ENCODE results near the gene TP63.

Gene TP63

DNA sequence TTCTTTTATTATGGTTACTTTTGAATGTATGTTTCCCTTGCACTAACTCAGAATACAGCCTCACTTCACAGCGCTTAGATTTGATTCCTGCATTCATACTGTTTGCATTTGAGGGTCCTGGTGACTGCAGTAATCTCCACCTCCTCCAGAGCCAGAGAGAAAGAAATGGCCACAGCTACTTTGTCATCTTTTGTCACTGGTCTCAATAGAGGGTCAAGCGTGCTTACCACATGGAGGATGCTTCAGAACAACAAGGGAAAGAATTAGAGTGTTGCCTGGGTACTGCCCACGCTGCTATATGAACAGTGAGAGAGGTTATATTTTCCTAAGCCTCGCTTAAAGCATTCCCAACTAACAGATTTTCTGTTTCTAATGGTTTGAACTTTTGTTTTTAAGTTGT is 190.1 kb downstream of the TP63 start:
- no peak for DNase-seq (ENCODE audit: low spot score)

DNA sequence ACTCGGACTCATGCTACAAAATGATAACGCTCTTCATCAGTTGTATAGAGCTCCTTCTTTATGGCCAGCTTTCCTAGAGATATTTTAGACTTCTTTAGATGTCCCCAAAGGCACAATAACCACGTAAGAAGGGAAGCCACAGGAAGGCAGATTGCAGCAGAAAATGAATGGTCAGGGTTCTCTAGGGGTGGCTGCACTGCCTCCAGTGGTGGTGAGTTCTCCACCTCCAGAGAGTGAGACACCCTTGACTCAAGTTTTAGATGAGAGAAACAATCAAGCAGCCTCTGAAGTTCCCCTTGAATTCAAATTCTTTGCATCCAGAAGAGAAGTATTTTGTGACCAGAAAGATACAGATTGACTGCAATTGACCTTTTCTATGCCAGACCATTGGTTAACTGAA is 191.5 kb downstream of the TP63 start:
- no peak for DNase-seq (ENCODE audit: low spot score)

DNA sequence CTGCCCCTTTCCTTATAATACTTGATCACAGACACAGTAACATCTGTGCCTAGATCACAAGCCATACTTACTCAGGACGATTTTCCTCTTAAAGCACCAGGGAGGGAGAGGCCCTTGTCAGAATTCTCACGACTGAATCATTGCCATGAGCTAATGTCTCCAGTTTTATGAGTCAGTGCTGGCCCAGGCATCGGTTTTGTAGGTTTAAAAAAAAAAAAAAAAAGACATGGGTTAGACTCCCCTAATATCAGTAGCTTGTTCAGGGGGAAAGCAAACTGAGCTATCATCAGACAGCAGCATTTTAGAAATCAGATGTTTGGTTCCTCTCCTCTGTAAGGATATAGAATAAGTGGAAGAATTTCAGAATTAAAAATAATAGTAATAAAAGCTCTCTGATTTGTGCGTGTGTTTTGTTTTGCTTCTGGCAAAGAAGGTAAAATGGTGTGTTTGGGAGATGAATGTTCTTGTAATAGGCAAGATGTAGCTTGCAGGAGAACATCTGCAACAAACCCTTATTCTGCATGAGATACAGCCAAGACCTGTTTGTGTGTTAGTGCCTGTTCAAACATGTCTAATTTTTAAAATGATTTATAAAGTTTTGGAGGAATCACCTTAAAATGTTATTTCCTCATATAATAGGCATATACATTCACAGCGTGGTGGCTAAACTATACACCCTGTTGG is 193.6 kb downstream of the TP63 start:
- DNase-seq (ENCODE audit: low spot score): no peak

DNA sequence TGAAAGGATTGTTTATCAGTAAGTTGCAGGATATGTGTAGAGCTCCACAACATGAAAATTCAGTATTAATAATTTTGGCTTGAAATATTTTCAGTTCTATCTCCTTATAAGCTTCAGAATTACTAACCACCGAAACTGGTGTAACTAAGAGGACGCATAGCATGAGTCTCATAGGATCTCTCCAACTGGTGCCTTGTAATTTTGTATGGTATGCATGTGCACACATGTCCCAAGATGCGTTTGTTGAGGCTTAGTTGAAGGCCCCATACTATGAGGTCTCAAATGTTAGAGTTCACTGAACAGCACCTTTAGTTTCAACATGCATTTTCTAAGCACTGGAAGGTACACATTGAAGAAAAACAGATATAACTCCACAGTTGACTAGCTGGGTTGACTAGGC is 195.4 kb downstream of the TP63 start:
- DNase-seq (ENCODE audit: low spot score): no peak

DNA sequence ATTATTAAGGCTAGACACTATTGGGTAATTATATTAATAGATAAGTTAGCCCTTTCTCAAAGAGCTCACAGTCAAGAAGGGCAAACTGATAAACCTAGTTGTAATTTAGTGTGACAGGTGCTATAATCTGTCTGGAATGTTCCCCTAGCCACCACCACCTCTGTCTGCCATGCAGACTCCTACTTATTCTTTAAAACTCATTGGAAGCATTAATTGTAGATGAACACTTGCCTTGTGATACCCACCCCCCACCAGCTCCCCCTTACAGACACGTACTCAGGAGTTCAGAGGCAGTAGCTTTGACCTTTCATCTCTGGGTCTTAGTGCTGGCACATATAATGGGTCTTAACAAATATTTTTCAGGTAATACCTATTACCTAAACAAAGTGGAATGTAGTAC is 195.9 kb downstream of the TP63 start:
- no peak for DNase-seq (ENCODE audit: low spot score)

DNA sequence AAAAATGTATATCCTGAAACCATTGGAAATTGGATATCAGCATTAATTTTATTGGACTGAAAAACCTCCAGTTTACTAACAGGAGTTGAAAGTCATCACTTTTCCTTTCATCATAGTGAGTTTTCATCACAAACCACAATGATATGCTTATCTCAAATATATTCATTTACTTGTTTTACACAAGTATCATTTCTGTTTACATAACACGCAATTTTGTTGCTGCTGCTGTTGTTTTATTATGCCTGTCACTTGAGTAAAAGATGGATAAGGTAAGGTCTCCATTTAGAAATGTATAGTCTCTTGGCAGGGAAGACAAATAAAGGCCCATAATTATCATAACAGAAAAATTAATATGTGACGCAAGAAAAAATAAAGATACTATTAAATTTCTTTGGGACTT is 199.2 kb downstream of the TP63 start:
- DNase-seq (ENCODE audit: low spot score): no peak

DNA sequence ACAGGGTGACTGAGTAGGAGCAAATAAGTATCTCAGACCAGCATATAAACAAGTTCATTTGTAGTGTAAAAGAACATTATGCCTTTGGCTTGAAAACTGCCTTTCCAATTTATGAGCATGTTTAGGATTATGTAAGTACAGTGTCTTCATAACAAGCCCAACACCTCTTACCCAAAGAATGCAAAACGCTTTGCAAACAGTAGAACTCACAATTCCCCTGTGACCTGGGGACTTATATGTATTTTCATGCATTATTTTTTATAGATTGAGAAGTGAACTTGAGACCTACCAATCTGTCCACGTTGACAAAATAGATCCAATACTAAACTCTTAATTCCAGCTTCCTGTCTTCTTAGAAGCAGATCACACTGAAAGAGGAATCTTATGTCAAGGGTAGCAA is 202.1 kb downstream of the TP63 start:
- no peak for DNase-seq (ENCODE audit: low spot score)

DNA sequence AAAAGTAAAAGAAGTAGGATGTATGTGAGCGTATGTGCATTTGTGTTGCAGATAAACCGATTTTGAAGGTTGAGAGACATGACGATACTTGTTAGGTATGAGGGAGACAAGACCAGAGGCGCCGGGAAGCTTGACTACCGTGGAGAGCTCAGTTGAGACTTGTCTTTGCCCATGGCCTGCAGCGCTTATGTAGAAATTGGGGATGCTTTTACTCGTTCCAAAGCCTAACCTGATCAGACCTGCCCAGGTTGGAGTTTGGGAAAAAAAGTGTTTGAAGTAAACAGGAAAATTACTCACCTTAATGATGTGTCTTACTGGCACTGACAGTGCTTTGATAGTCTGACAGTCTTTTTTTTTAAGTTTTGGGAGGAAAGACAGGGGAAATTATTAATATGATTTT is 202.8 kb downstream of the TP63 start:
- DNase-seq (ENCODE audit: low spot score): no peak

DNA sequence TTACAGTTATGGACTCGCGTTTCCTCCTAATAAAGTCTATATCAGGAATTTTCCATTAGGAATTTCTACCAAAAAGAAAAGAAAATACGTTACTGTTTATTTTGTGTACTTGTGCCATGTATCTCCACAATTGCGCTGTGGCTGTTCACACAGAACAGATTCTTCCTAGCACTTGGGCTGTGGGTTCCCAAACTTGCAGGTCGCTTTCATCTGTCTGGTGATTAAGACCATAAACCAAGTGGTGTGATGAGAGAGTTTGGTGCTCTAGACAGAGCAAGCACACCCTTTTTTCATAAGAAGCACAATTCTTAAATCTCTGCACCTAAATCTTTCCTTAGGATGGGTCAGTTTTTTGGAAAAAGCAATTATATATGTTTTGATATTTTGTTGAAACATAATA is 203.3 kb downstream of the TP63 start:
- no peak for DNase-seq (ENCODE audit: low spot score)

DNA sequence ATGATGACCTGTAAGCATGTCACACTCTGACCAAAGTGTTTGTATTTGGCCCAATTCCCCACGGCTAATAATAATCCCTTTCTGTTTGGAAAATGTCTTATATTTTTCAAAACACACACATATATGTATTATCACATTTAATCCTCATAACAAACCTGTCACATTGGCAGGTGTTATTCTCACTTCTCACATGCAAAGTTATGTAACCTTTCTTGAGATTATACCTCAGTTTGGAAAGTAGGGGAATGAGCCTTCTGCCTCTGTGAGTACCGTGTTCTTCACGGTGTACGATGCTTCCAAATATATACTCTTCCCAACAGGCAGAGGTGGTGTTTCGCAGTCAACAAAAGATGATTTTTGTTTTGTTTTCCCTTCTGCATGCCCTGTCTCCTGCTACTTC is 205.6 kb downstream of the TP63 start:
- DNase-seq (ENCODE audit: low spot score): no peak

DNA sequence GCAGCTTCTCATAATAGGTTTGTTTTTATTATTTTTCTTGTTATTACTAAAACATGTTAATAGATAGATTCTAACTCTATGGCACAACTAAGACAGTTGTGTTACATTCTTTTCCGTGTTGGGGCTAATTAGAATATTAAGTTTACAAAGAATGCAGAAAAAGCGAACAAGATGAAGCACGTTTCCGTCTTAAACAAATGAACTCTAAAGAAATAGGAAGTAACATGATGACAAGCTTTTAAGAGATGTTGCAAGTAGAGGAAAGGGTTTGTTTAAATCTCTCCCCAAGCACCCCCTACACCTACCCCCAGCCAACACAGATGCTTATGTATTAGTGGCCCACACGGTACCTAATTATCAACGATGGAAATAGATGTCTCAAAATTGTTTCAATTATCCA is 207.1 kb downstream of the TP63 start:
- no peak for DNase-seq (ENCODE audit: low spot score)

DNA sequence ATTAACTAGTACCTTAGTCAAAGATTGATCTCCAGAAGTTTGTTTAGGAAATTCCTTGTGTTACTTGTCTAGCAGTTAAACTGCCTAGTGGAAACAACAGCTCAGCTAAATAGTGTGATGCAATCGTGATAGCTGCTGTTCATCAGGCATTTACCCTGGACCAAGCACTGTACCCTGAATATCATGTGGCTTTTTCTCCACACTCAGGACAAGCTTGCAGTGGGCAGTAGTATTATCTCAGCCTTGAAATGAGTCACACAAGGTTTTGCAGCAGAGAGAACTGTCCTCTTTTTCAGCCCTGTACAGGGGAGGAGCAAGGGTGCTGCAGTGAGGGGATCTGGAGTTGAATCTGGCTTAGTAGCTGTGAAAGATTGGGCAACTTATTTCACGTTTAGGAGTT is 208.4 kb downstream of the TP63 start:
- DNase-seq (ENCODE audit: low spot score): no peak

DNA sequence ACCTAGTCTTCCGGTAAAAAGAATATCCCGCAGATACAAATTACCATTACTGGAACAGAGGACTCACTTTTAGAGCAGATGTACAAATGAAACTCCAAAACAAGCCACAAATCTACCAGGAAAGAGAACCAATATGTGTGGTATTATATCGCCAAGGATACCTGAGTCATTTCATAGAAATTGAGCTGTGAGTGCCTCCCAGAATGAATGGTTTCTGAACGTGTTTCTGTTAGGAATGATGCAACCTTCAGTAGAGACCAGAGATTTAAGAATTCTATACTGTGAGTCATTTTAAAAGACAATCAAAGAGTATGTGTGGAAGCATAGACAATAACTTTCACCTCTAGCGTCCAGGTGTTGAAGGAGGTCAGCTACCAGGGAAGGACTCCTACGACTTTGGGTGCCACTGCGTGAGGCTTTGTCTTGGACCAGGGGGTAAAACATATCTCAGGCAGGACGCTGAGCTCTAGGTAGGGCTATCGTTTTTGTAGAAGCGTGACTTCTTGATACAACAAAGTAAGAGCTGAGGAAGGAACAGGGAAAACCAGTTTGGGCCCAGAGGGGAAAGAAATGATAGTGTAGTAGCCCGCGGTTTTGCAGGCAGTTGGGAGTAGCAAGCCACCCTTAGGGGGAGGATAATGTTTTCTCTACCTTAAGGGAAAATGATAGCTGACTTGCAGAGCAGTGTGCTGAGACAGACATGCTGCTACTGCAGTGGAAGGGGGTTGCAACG is 210.4 kb downstream of the TP63 start:
- DNase-seq (ENCODE audit: low spot score): no peak

DNA sequence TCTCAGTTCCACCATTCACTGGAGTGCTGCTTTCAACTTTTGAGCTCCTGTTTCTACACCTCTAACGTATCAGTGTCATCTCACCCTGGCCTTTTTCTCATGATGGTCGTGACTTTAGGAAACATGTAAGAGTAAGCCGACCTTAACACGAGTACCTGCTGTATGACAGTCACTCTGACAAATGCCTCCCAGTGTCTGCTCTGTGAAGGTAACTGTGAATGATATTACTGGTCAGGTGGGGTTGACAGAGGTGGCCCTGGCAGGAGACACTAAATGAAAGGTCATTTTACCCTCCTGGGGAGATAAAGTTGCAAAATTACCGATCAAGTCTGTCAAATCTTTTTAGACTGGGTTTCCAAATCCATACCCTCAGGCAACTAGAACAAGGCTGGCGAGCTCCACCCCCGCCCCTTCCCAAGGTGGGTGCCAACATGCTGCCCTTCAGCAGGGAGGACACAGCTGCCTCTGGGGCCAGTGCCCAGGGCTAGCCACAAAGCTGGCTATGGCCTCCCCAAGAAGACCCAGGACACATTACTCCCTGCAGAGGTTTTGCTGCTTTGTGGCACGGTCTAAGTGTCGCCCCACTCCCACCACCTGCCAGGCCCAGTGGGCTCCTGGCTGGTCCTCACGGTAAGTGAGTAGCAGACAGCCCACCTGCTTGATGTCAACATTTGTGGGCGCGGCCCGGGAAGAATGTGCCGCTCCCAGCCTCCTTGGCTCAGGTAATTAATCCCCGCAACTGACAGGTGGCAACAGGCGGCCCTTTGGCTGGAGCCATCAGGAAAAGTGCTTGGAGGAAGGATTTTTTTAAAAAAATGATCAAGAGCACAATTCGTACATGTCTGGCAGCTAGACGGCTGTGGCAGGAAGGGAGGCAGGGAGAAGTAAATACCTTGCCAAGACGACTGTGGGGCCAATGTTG is 211.8 kb downstream of the TP63 start:
- DNase-seq (ENCODE audit: low spot score): no peak

DNA sequence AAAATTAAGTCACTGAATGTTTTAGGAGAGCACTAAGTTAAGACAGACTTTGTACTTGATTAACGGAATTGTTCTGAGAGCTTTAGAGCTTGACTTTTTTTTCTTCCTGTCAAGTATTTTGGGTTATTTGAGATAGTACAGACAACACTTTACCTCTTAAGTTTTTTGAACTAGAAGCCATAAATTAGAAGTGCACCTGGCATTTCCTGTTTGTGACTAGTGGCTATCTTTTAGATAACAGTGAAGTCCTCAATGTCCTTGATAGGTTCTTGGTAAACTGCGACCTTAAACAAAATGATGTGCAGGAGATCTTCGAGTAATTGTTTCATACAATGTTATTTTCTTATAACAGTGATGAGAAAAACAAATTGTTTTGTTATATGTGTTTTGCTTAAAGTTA is 213.9 kb downstream of the TP63 start:
- DNase-seq (ENCODE audit: low spot score): no peak

DNA sequence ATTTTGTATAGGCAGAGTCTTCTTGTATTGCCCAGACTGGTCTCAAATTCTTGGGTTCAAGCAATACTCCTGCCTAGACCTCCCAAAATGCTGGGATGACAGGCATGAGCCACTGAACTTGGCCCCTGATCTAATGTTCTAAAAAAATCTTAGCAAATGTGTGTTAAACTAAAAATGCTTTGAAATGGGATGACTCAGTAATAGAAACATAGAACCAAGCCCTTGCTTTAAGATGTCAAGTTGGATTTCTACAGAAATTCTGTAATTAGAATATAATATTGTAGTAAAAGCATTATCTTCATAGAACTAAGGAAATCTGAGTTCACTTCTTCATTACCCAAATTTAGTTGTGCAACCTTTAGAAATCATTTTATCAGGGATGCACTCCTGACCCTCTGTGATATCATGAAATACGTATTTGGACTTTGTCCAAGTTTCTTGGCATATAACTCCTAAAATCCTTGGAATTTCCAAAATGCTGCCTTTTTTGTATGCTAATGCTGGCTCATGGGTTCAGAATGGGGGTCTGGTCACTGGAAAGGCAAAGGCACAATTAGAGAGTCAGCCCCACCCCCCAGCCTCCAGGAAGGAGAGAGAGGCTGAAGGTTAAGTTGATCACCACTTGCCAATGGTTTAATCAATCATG is 217.3 kb downstream of the TP63 start:
- no peak for DNase-seq (ENCODE audit: low spot score)

DNA sequence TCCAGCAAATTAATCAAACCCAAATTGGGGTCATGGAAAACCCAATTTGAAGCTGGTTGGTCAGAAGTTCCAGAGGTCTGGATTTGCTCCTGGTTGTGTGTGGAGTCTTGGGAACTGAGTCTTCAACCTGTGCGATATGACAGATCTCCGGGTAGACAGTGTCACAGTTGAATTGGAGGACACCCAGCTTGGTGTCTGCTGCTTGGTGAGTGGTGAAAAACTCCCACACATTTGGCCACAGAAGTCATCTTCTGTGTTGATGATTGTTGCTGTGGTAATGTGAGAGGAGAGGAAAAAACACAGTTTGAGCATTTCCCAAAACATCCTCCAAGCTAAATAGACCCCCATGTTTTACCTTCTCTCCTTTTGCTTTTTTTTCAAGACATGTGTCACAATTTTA is 218.1 kb downstream of the TP63 start:
- no peak for DNase-seq (ENCODE audit: low spot score)

DNA sequence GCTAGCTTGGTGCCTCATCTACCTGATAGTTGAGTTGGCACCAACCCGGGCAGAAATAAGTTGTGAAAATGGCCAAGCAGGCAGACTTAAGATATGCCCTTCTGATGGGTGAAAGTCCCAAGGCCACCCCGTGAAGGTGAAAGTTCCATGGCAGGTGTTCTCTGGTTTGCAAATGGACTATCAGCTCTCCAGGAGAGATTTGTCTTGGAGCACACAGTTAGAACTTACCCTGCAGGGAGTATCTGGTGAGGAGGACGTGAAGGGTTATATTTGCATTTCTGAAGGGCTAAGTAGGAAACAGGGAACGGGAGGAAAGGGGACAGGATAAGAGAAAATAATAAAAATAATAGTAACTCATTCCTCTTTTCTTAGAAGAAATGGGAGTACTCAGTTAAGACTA is 220.5 kb downstream of the TP63 start:
- no peak for DNase-seq (ENCODE audit: low spot score)

DNA sequence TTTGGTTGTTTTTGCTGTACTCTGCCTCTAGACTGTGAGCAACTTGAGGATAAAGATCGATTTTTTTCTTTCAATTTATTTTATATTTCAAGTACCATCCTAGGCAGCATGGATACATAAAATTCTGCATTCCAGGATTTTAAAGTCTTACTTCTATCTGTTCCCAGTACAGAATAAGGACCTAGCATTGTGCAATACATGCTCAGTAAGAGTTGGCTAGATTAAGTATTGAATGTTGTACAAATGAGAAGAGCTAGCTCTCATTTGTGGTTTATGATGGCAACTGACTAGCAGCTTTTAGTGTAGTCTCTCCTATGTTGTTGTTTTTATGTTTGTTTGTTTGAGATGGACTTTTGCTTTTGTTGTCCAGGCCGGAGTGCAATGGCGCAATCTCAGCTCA is 222.7 kb downstream of the TP63 start:
- no peak for DNase-seq (ENCODE audit: low spot score)

DNA sequence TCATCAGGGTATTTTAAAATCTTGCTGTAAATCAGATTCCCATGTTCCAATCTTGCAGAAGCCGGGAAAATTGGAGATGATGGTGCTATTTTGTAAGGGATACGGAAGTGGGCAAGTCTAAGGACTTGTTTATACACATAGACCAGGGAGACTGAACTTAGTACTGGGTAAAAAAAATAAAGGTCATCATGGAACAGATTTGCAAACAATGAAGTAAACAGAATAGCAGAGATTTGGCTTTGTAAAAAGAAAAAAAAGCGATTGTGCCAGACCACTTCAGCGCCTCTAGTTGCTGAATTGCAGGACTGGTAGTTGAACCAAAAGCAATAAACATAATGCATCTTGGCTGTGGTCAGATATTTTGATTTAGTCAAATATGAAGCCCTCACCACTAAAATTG is 229.1 kb downstream of the TP63 start:
- no peak for DNase-seq (ENCODE audit: low spot score)

DNA sequence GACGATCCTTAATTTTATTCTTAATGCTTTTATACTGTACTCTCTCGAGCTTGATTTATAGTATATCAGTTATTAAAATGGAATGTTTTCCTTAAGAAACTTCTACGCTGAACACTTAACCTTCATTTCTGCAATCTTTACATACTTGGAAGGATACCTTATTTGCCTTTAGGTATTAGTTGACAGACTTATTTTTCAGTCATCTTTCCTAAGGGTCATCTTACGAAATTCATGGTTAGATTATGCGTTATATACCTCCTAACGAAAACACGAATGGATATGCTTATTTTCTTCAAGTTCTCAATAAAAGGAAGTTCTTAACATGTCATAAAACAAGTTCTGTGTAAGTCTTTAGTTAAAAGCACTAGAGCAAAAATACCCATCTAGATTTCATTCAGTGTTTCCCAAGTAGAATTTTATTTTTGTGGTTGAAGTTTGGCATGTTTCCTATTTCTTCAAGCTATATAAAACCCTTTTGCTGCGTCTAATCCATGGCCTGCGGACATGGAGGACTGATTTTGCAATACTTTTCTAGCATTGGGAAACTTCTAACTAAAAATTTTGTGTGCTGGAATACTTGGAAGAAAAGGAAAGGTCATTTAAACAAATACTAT is 231.3 kb downstream of the TP63 start:
- DNase-seq (ENCODE audit: low spot score): no peak

DNA sequence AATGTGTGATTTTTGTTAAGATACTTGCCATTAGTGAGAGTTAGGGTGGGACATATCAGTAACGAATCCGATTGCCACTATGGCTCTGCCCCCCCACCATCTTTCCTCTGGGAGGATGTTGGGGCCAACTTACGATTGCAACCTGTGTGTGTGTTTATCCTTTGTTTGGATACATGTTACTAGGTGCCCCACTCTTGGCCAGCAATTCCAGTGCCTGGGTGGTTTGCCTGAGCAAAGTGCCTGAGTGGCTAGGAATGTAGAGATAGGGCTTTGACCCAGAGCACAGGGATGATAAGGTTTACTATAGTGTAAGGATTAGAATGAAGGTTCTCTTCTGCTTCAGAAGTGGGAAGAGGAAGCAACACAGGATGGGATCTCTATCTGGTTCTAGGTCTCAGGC is 231.8 kb downstream of the TP63 start:
- DNase-seq (ENCODE audit: low spot score): no peak

Measured in hematopoietic multipotent progenitor cell treated with erythropoietin and hydrocortisone succinate and interleukin-3 and kit ligand, for 17 days (in vitro differentiated cells).